K562 (cell line): Measurements from ENCODE around the gene KCTD3. TPM values are rescaled to one million over a fixed set of nuclear protein-coding genes. Genes with fewer than 3 reads are reported as not detected.

Experiments
- ATAC-seq: fragments of 200-7000 bp; cut with Tn5 transposase; 3 replicates; pipeline ENCODE4 v1.9.1; 2020; ENCODE audit warnings: moderate library complexity
- BruUV-seq: library from RNA; stranded (reverse); fragments of 400-500 nt; replicated peaks from 2 replicates; lab custom pipeline; 2021; lab: Mats Ljungman, UMichigan
- CTCF ChIA-PET: fragments of 300-600 bp; formaldehyde crosslinking; extraction: SDS; loops from one replicate; lab custom pipeline; 2021; ENCODE audit warnings: low intra/inter-chr PET ratio; lab: Yijun Ruan, JAX
- POLR2A ChIA-PET: fragments of 300-600, 350-650 bp; sonication (Branson Sonifier 250); formaldehyde crosslinking; extraction: SDS; loops from one replicate; lab custom pipeline; 2021; ENCODE audit warnings: antibody characterized with exemption, inconsistent platforms; lab: Yijun Ruan, JAX
- DNase-seq, 4 experiments: peaks; one replicate each; pipeline versions ENCODE4 v3.0.0 to v3.0.0-alpha.2; 2011 to 2018; ENCODE audit warnings: low spot score in 3 of 4, mixed read lengths in 3 of 4; ENCODE audit errors: extremely low read depth in 1 of 4
- FAIRE-seq: peaks from 2 replicates; lab custom pipeline; 2011; peaks lifted over from hg19 to GRCh38; lab: Jason Lieb, UNC
- H2AFZ ChIP-seq: 2 replicates; pipeline ENCODE4 v1.6.0; 2011; ENCODE audit warnings: low read depth, low read length, control low read depth, inconsistent platforms
- H3K27ac ChIP-seq: fragments of 200-600 bp; 3 replicates; pipeline ENCODE4 v1.8.0; 2011; ENCODE audit warnings: low read depth, mild to moderate bottlenecking, control low read depth, inconsistent platforms, low read length, moderate library complexity, mixed read lengths; ENCODE audit errors: extremely low read depth
- H3K27me3 ChIP-seq, 2 experiments: fragments of 300-600 bp in 1 of 2; 2 replicates in 1 of 2; 3 replicates in 1 of 2; pipeline versions ENCODE4 v1.6.0 to v1.8.0; 2011; ENCODE audit warnings: inconsistent platforms in 2 of 2, low read length in 2 of 2, mild to moderate bottlenecking in 1 of 2, mixed read lengths in 1 of 2, moderate library complexity in 1 of 2; ENCODE audit not compliant: control insufficient read depth in 2 of 2, insufficient read depth in 2 of 2
- H3K36me3 ChIP-seq: fragments of 300-600 bp; 3 replicates; pipeline ENCODE4 v1.8.0; 2011; ENCODE audit warnings: mild to moderate bottlenecking, low read length, inconsistent platforms; ENCODE audit not compliant: control insufficient read depth, insufficient read depth
- H3K4me1 ChIP-seq, 2 experiments: fragments of 200-600 bp in 1 of 2; replicated peaks in 1 of 2; 2 replicates in 1 of 2; 3 replicates in 1 of 2; pipeline versions ENCODE4 v1.5.1 to v1.8.0; 2011; ENCODE audit warnings: inconsistent platforms in 2 of 2, low read length in 2 of 2, mild to moderate bottlenecking in 1 of 2, mixed read lengths in 1 of 2, moderate library complexity in 1 of 2; ENCODE audit not compliant: control insufficient read depth in 2 of 2, insufficient read depth in 2 of 2
- H3K4me2 ChIP-seq: 2 replicates; pipeline ENCODE4 v1.6.1; 2011; ENCODE audit warnings: low read length, control low read depth, inconsistent platforms, mixed read lengths; ENCODE audit not compliant: insufficient read depth
- H3K4me3 ChIP-seq: fragments of 200-600 bp; sonication (generic), shearing (Covaris generic); 2 replicates; pipeline ENCODE4 v1.5.1; 2016; ENCODE audit warnings: control low read depth, inconsistent platforms
- H3K79me2 ChIP-seq: fragments of 200-600 bp; 3 replicates; pipeline ENCODE4 v1.8.0; 2011; ENCODE audit warnings: low read length, inconsistent platforms; ENCODE audit not compliant: control insufficient read depth, insufficient read depth
- H3K9ac ChIP-seq, 2 experiments: 2 replicates each; pipeline versions ENCODE4 v1.6.0 to v1.6.1; 2011; ENCODE audit warnings: low read depth in 2 of 2, low read length in 2 of 2, control low read depth in 1 of 2, inconsistent platforms in 1 of 2, mild to moderate bottlenecking in 1 of 2, mixed read lengths in 1 of 2; ENCODE audit not compliant: insufficient read depth in 1 of 2
- H3K9me1 ChIP-seq: one replicate; pipeline ENCODE4 v1.6.0; 2011; ENCODE audit warnings: inconsistent platforms, mild to moderate bottlenecking, low read length, moderate library complexity; ENCODE audit not compliant: control insufficient read depth, insufficient read depth
- H3K9me3 ChIP-seq: replicated peaks from 2 replicates; pipeline ENCODE4 v1.5.1; 2011; ENCODE audit warnings: low read depth, low read length, inconsistent platforms; ENCODE audit not compliant: control insufficient read depth, insufficient read depth
- H4K20me1 ChIP-seq: replicated peaks from 2 replicates; pipeline ENCODE4 v1.6.1; 2011; ENCODE audit warnings: low read length, inconsistent platforms, mixed read lengths; ENCODE audit not compliant: control insufficient read depth, insufficient read depth
- DACH1 ChIP-seq: fragments of 450-650 bp; IDR thresholded peaks from 2 replicates; pipeline ENCODE4 v1.6.1; 2018; ENCODE audit not compliant: partially characterized antibody
- HEY1 ChIP-seq: fragments of 250-450 bp; sonication (Bioruptor Pico); IDR thresholded peaks from 2 replicates; pipeline ENCODE4 v1.5.0; 2020; ENCODE audit warnings: mild to moderate bottlenecking, moderate library complexity, borderline replicate concordance
- NFIC ChIP-seq: fragments of 450-650 bp; IDR thresholded peaks from 2 replicates; pipeline ENCODE4 v1.6.1; 2017; ENCODE audit warnings: mild to moderate bottlenecking, inconsistent platforms
- ZNF583 ChIP-seq: fragments of 250-450 bp; sonication (Bioruptor Pico); IDR thresholded peaks from 2 replicates; pipeline ENCODE4 v1.4.0; 2020
- WGBS: fragments of 100-300 bp; shearing (Covaris generic); methylation state at CpG from one replicate; pipeline ENCODE4 v1.1.6; 2016; ENCODE audit warnings: low coverage, mixed read lengths; ENCODE audit not compliant: insufficient coverage; ENCODE audit errors: missing lambda C conversion rate; 5-methylcytosine and 5-hydroxymethylcytosine counted together
- in situ Hi-C: fragments of 300-500 bp; cut with MboI; formaldehyde crosslinking; loops from 4 replicates; pipeline ENCODE4 v1.15.0; 2018; ENCODE audit warnings: inconsistent platforms, mixed read lengths
- intact Hi-C: fragments of 100-400 bp; cut with micrococcal nuclease; formaldehyde crosslinking; loops from 2 replicates; pipeline ENCODE4 v1.14.2; 2022
- polyA plus RNA-seq, 8 experiments: library from polyadenylated mRNA; depleted of rRNA in 4 of 8; stranded (reverse) in 5 of 8; unstranded in 3 of 8; fragments of >200 nt; fragmentation: Nextera tagmentation in 2 of 8; fragmentation: Illumina TruSeq in 1 of 8; extraction: Ambion mirVana in 2 of 8; extraction: Trizol in 1 of 8; gene quantifications; 2 replicates each; pipeline versions ENCODE4 v1.2.1 to v1.2.3, GENCODE V29; 2011 to 2014; ENCODE audit warnings: inconsistent platforms in 1 of 8, missing spikeins in 1 of 8
- total RNA-seq, 7 experiments: library from RNA; depleted of rRNA in 6 of 7; stranded (reverse); fragments of >200 nt in 6 of 7; fragmentation: Illumina TruSeq in 2 of 7; extraction: Trizol in 2 of 7; gene quantifications; 2 replicates each; pipeline versions ENCODE4 v1.2.1 to v1.2.3, GENCODE V29; 2011 to 2021; ENCODE audit warnings: low replicate concordance in 1 of 7

Gene KCTD3
- total and polyA plus RNA-seq, 9 of the 15 experiments (the other 6 are each of a cell fraction or from before 2014, with no cell fraction given), result 12.8 to 77.1 (median 44.3) TPM

GRCh38 chr1:215589650-215590435, 22.7 kb downstream of the KCTD3 start:
- no peak for FAIRE-seq
- Histone ChIP-seq H3K9ac (no peak overlapping the region), H3K4me3 (no peak overlapping the region), H3K27ac (no peak overlapping the region), H3K9me3 (no peaks in the 10 kb centered on the region), H3K4me2 (no peak overlapping the region), H4K20me1 (no peaks in the 10 kb centered on the region), H3K27me3 (no peaks in the 10 kb centered on the region)
- intact Hi-C loops, result no loop called here
- no peak for DNase-seq
- CTCF ChIA-PET, result no interaction called here
- ATAC-seq, result no peak
- TF ChIP-seq HEY1 (CRISPR knock-in tag) (no peak), NFIC (peak; percentile 53), ZNF583 (CRISPR knock-in tag) (no peak), DACH1 (peak; percentile 26)
- TF ChIP-seq, all 486 proteins: peak for 2
- Histone ChIP-seq H3K9me1 (no peaks in the 10 kb centered on the region), H3K36me3 (peaks cover 35% of the 10 kb centered on the region; the same call in 2 of the 3 replicates), H2AFZ (no peak overlapping the region), H3K4me1 (peaks cover 0 to 4% of the 10 kb centered on the region in 2 experiments; a peak in 2 of 5 replicates), H3K79me2 (peaks cover 13% of the 10 kb centered on the region; the same call in 1 of the 3 replicates)
- in situ Hi-C loops, result no loop called here
- BruUV-seq, result no TSS peak
- POLR2A ChIA-PET, result no interaction called here
- WGBS, result 92% methylated on average over 4 of the region's 4 CpGs
